ENCODE data around the gene ZRANB1. TPM values are rescaled to one million over a fixed set of nuclear protein-coding genes. Genes with fewer than 3 reads are reported as not detected.
A peak's percentile ranks its signal among the peaks of the same experiment; 100 is the strongest.

Gene ZRANB1
- total RNA-seq, 2 experiments from 2014 or later = 9.8 to 11.5 TPM

DNA sequence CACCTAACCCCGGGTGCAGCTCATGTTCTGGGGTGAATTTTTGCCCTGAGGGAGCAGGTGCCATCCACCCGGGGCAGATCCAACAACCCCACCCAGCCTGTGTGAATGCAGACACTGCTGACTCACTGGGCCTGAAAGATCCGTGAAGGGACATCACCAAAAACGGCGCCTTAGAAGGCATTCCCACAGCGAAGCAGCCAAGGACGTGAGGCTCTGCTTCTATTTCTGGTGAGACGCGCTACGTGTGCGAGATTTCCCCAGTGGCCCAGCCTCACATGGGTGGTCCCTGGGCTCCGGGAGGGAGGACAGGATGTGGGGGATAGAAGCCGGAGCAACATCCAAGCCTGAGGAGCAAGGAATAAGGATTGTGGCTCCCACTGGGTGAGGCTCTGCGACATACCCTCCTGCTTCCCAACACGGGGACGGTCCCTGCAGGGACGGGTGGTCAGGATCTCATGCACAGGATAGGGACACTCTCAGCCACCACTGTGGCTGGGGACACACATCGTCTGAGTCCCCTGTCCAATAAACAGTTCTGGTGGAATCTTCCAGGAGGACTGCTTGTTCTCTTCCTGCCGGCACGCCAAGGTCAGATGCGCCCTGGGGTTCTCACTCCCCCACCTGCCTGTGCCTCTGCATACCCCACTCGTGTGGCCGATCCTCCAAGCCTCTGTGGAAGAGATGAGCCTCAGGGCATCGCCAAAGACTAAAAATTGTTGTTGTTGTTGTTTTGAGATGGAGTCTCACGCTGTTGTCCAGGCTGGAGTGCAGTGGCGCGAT lies 70.2 kb downstream of the ZRANB1 start:
- Mint-ChIP-seq H3K27me3 (peaks cover 45% of the 10 kb centered on the region), H3K27ac (no peak overlapping the region), H3K9me3 (ENCODE audit: low read depth) (no peaks in the 10 kb centered on the region), H3K4me1 (peaks cover 15% of the 10 kb centered on the region), H3K36me3 (no peaks in the 10 kb centered on the region), H3K4me3 (no peak overlapping the region)
- ATAC-seq = no peak
- CTCF ChIA-PET = interaction anchor here (1.4 kb wide), 1 partner anchor 19 kb away, joined by 6 read pairs; no protein-coding TSS in a partner anchor
- no peak for DNase-seq

- no peak for ATAC-seq
- Mint-ChIP-seq H3K36me3 (no peaks in the 10 kb centered on the region), H3K27me3 (peaks cover 49% of the 10 kb centered on the region), H3K4me3 (no peak overlapping the region), H3K9me3 (ENCODE audit: low read depth) (no peaks in the 10 kb centered on the region), H3K27ac (no peak overlapping the region), H3K4me1 (peaks cover 15% of the 10 kb centered on the region)
- DNase-seq = no peak
- CTCF ChIA-PET = no interaction called here
Measured at GRCh38 chr10:125012851-125013528, 71.1 kb downstream of the ZRANB1 start.

DNA sequence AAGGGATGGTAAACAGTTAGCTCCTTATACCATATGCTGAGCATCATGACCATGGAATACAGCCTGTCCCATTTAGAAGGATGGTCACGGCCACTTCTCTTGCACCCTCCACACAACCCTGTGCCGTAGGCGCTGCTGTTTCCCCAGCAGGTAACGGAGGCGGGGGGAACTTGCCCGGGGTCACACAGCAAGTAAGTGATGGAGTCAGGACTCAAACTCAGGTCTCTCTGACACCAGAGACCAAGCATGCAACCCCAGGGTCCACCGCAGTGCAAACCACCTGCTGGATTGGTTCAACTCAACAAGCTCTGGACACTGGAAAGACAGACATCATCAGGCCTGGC lies 71.6 kb downstream of the ZRANB1 start:
- H3K9me3 Mint-ChIP-seq (ENCODE audit: low read depth) = no peaks in the 10 kb centered on the region
- H3K27me3 Mint-ChIP-seq = peaks cover 51% of the 10 kb centered on the region
- DNase-seq (no peak), ATAC-seq (no peak)
- H3K4me3 Mint-ChIP-seq = no peak overlapping the region
- no peaks in the 10 kb centered on the region for H3K36me3 Mint-ChIP-seq
- H3K27ac Mint-ChIP-seq = no peak overlapping the region
- H3K4me1 Mint-ChIP-seq = peaks cover 15% of the 10 kb centered on the region
- CTCF ChIA-PET = no interaction called here

DNA sequence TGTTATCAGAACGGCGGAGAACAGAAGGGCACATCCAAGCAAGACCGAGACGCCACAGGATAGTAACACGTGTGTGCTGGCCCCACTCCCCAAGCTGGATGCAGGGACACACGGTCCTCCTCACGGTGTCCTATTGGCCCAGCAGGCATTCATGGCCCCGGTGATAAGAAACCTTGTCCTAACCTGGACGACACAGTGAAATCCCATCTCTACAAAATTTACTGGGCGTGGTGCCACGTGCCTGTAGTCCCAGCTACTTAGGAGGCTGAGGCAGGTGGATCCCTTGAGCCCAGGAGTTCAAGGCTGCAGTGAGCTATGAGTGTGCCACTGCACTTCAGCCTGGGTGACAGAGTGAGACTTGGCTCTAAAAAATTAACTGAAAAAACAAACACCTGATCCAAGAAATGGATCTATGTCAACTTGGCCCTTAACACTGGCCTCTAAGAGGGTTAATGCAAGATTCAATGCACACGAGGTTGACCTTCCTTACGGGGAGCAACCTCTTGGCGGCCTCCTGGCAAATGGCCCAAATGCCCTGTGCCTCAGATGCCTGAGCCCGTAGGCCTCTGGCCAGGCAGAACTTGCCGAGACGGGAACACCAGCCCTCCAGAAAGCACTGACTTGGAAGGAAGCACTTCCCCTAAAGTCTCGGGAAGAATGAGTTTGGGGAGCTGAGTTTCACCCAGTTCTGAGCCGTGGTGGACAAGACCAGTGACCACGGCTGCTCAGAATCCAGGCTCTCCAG lies 72.3 kb downstream of the ZRANB1 start:
- no peak overlapping the region for H3K27ac Mint-ChIP-seq
- ATAC-seq (no peak), DNase-seq (no peak)
- H3K9me3 Mint-ChIP-seq (ENCODE audit: low read depth) = no peaks in the 10 kb centered on the region
- peaks cover 51% of the 10 kb centered on the region for H3K27me3 Mint-ChIP-seq
- peaks cover 15% of the 10 kb centered on the region for H3K4me1 Mint-ChIP-seq
- CTCF ChIA-PET = interaction anchor here (1.4 kb wide), 1 partner anchor 22 kb away, joined by 3 read pairs; no protein-coding TSS in a partner anchor
- H3K4me3 Mint-ChIP-seq = no peak overlapping the region
- no peaks in the 10 kb centered on the region for H3K36me3 Mint-ChIP-seq

DNA sequence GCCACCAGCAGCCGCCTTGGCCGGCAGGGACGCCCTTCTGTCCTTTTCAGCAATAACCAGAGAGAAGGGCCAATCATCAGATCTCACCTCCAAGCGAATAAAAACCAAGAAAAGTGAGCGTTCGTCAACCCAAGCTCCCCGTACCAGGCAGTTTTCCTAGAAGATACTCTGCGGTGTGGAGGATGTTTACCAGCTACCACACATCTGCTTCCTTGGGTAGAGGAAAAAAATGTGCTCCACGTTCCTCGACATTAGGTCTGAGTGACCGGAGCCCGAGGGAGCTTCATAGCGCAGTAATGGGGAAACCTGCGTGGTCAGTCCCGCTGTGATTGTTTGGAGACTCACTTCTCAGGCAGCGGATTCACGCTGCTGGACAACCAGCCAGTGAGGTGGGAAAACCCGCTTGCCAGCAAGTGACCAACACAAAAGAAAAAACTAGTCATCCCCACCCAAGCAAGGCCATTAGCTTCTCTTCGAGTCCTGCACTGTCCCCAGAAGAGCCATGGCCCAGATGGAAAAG lies 73.0 kb downstream of the ZRANB1 start:
- Mint-ChIP-seq H3K27me3 (peaks cover 52% of the 10 kb centered on the region), H3K36me3 (no peaks in the 10 kb centered on the region), H3K4me1 (peaks cover 15% of the 10 kb centered on the region), H3K27ac (no peak overlapping the region), H3K4me3 (no peak overlapping the region), H3K9me3 (ENCODE audit: low read depth) (no peaks in the 10 kb centered on the region)
- ATAC-seq (no peak), DNase-seq (no peak)
- CTCF ChIA-PET = interaction anchor here (1.4 kb wide), 1 partner anchor 23 kb away, joined by 3 read pairs; no protein-coding TSS in a partner anchor

- peak; percentile 67 for DNase-seq
Measured at GRCh38 chr10:125015356-125015944, 73.5 kb downstream of the ZRANB1 start.

GRCh38 chr10:125016123-125016522 lies 74.2 kb downstream of the ZRANB1 start:
- peaks cover 44% of the 10 kb centered on the region for H3K27me3 Mint-ChIP-seq

More at GRCh38 chr10:125015356-125015944, 73.5 kb downstream of the ZRANB1 start:
- Mint-ChIP-seq H3K36me3 (no peaks in the 10 kb centered on the region), H3K9me3 (ENCODE audit: low read depth) (no peaks in the 10 kb centered on the region), H3K4me1 (peaks cover 15% of the 10 kb centered on the region), H3K27me3 (peaks cover 48% of the 10 kb centered on the region), H3K27ac (no peak overlapping the region), H3K4me3 (no peak overlapping the region)
- CTCF ChIA-PET = interaction anchor here (1.4 kb wide), 1 partner anchor 23 kb away, joined by 3 read pairs; no protein-coding TSS in a partner anchor
- peak; percentile 69 for ATAC-seq

DNA sequence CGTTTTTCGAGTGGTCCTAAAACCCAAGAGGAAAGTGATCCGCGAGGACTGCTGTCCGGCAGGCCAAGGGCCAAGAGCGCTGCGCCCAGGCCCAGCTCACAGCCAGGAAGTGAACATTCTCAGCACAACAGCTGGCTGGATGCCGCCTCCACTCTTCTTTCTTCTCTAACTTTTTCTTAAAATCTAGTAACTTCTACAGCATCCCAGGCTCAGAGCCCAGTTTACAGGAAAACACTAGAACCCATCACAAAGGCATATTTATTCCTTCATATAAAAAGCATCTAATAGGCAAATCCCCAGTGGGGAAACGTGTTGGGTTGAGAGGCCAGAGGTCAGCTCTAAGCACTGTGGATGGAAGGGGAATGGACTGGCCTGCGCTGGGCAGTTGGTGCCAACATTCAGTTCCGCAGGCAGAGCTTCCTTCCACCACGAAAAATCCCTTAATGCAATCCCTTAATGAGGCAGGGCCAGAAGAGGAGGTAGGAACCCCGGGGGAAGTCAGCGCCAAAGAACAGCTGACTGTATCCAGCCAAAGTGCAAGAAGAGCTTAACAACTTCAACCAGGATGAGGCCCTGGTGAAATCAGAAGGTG lies 74.8 kb downstream of the ZRANB1 start:
- CTCF ChIA-PET = interaction anchor here (1.2 kb wide), 1 partner anchor 32 kb away, joined by 3 read pairs; no protein-coding TSS in a partner anchor
- H3K4me3 Mint-ChIP-seq = no peak overlapping the region

More at GRCh38 chr10:125016123-125016522, 74.2 kb downstream of the ZRANB1 start:
- Mint-ChIP-seq H3K36me3 (no peaks in the 10 kb centered on the region), H3K4me3 (no peak overlapping the region), H3K27ac (no peak overlapping the region), H3K4me1 (peaks cover 15% of the 10 kb centered on the region), H3K9me3 (ENCODE audit: low read depth) (no peaks in the 10 kb centered on the region)
- ATAC-seq (no peak), DNase-seq (no peak)
- CTCF ChIA-PET = interaction anchor here (1.2 kb wide), 1 partner anchor 32 kb away, joined by 3 read pairs; no protein-coding TSS in a partner anchor

GRCh38 chr10:125017547-125018298 lies 75.8 kb downstream of the ZRANB1 start:
- ATAC-seq = no peak
- no peak for DNase-seq
- no peak overlapping the region for H3K4me3 Mint-ChIP-seq
- H3K4me1 Mint-ChIP-seq = peaks cover 15% of the 10 kb centered on the region
- peaks cover 34% of the 10 kb centered on the region for H3K27me3 Mint-ChIP-seq
- H3K36me3 Mint-ChIP-seq = no peaks in the 10 kb centered on the region
- no peaks in the 10 kb centered on the region for H3K9me3 Mint-ChIP-seq (ENCODE audit: low read depth)
- CTCF ChIA-PET = interaction anchor here (1.2 kb wide), 1 partner anchor 31 kb away, joined by 3 read pairs; no protein-coding TSS in a partner anchor
- H3K27ac Mint-ChIP-seq = no peak overlapping the region

More for the DNA sequence above, 74.8 kb downstream of the ZRANB1 start:
- Mint-ChIP-seq H3K36me3 (no peaks in the 10 kb centered on the region), H3K9me3 (ENCODE audit: low read depth) (no peaks in the 10 kb centered on the region), H3K27ac (no peak overlapping the region), H3K4me1 (peaks cover 15% of the 10 kb centered on the region), H3K27me3 (peaks cover 42% of the 10 kb centered on the region)
- DNase-seq (no peak), ATAC-seq (no peak)

- Mint-ChIP-seq H3K4me3 (no peak overlapping the region), H3K9me3 (ENCODE audit: low read depth) (no peaks in the 10 kb centered on the region), H3K27ac (no peak overlapping the region), H3K27me3 (peaks cover 29% of the 10 kb centered on the region), H3K4me1 (peaks cover 15% of the 10 kb centered on the region), H3K36me3 (no peaks in the 10 kb centered on the region)
- CTCF ChIA-PET = no interaction called here
- no peak for ATAC-seq
- DNase-seq = no peak
Measured at GRCh38 chr10:125018576-125019143, 76.7 kb downstream of the ZRANB1 start.

DNA sequence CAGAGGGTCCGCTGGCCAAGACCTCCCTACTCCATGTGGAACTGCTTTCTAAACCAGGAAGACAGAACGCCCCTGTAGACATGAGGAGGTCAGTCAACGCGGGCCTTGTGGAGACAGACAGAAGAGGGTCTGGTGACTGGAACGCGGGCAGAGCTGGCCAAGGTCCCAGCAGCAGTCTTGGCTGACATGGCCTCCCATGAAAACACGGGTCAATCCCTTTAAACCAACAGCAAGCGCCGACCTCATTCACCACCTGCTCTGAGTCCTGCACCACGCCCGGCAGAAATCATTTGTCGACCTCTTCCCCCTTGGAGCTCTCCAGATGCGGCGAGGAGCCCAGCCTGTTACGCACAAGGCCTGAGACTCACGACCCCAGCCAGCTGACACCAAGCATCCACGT lies 78.5 kb downstream of the ZRANB1 start:
- H3K9me3 Mint-ChIP-seq (ENCODE audit: low read depth) = no peaks in the 10 kb centered on the region
- CTCF ChIA-PET = interaction anchor here (0.9 kb wide), 1 partner anchor 28 kb away, joined by 3 read pairs; no protein-coding TSS in a partner anchor
- peaks cover 4% of the 10 kb centered on the region for H3K4me1 Mint-ChIP-seq
- peaks cover 24% of the 10 kb centered on the region for H3K27me3 Mint-ChIP-seq
- no peak for ATAC-seq
- H3K36me3 Mint-ChIP-seq = no peaks in the 10 kb centered on the region
- H3K27ac Mint-ChIP-seq = no peak overlapping the region
- DNase-seq = no peak
- H3K4me3 Mint-ChIP-seq = no peak overlapping the region

GRCh38 chr10:125020871-125021270 lies 78.9 kb downstream of the ZRANB1 start:
- Mint-ChIP-seq H3K27me3 (peaks cover 21% of the 10 kb centered on the region), H3K27ac (no peak overlapping the region), H3K9me3 (ENCODE audit: low read depth) (no peaks in the 10 kb centered on the region), H3K36me3 (no peaks in the 10 kb centered on the region), H3K4me3 (no peak overlapping the region), H3K4me1 (no peaks in the 10 kb centered on the region)
- CTCF ChIA-PET = interaction anchor here (0.9 kb wide), 1 partner anchor 28 kb away, joined by 3 read pairs; no protein-coding TSS in a partner anchor
- ATAC-seq (no peak), DNase-seq (no peak)

Measured in activated CD8-positive, alpha-beta memory T cell treated with anti-CD3 and anti-CD28 coated beads, Interleukin-2, amount 10 ng/mL, durations not matched to agents 7 days and 5 days (primary cell).